Ishikawa (cell line): ENCODE results near the gene RASGRP1.

Source experiments
- CEBPB ChIP-seq: IDR thresholded peaks from 2 replicates; pipeline ENCODE4 v1.6.1; 2012
- CREB1 ChIP-seq: IDR thresholded peaks from 2 replicates; pipeline ENCODE4 v1.6.1; 2012; ENCODE audit warnings: low read depth
- EGR1 ChIP-seq: IDR thresholded peaks from 2 replicates; pipeline ENCODE4 v1.6.1; 2012
- EP300 ChIP-seq: IDR thresholded peaks from 2 replicates; pipeline ENCODE4 v1.6.1; 2012; ENCODE audit warnings: borderline replicate concordance
- FOXM1 ChIP-seq: IDR thresholded peaks from 2 replicates; pipeline ENCODE4 v1.6.1; 2012; ENCODE audit warnings: low read depth, borderline replicate concordance
- MAX ChIP-seq: IDR thresholded peaks from 2 replicates; pipeline ENCODE4 v1.6.1; 2012
- NFIC ChIP-seq: IDR thresholded peaks from 2 replicates; pipeline ENCODE4 v1.6.1; 2012
- RAD21 ChIP-seq: IDR thresholded peaks from 2 replicates; pipeline ENCODE4 v1.6.1; 2012; ENCODE audit warnings: low read depth
- REST ChIP-seq: IDR thresholded peaks from 2 replicates; pipeline ENCODE4 v1.6.1; 2012; ENCODE audit warnings: low read depth, mild to moderate bottlenecking
- TAF1 ChIP-seq: IDR thresholded peaks from 2 replicates; pipeline ENCODE4 v1.6.1; 2012; ENCODE audit warnings: low read depth, mild to moderate bottlenecking
- TCF12 ChIP-seq: IDR thresholded peaks from 2 replicates; pipeline ENCODE4 v1.6.1; 2012; ENCODE audit warnings: low read depth
- TEAD4 ChIP-seq: IDR thresholded peaks from 2 replicates; pipeline ENCODE4 v1.6.1; 2012
- USF1 ChIP-seq: IDR thresholded peaks from 2 replicates; pipeline ENCODE4 v1.6.1; 2012
- YY1 ChIP-seq: IDR thresholded peaks from 2 replicates; pipeline ENCODE4 v1.6.1; 2012; ENCODE audit warnings: low read depth
- ZBTB7A ChIP-seq: IDR thresholded peaks from 2 replicates; pipeline ENCODE4 v1.6.1; 2012; ENCODE audit warnings: low read depth

The RASGRP1 gene

GRCh38 chr15:38554354-38554753 lies 10.3 kb downstream of the RASGRP1 start:
- no peak for TF ChIP-seq USF1
- TF ChIP-seq CEBPB: no peak
- TF ChIP-seq TAF1: no peak
- TF ChIP-seq RAD21: no peak

- TF ChIP-seq CEBPB (no peak), REST (no peak), EP300 (no peak), NFIC (no peak), TCF12 (no peak), MAX (no peak), USF1 (no peak), FOXM1 (no peak), ZBTB7A (no peak), YY1 (no peak), TAF1 (no peak), TEAD4 (no peak), RAD21 (no peak), CREB1 (no peak), EGR1 (no peak)
Measured at GRCh38 chr15:38553071-38553470, 11.5 kb downstream of the RASGRP1 start.

GRCh38 chr15:38551720-38552648 lies 12.6 kb downstream of the RASGRP1 start:
- no peak for TF ChIP-seq USF1
- no peak for TF ChIP-seq TCF12
- no peak for TF ChIP-seq EP300
- TF ChIP-seq CEBPB: no peak
- no peak for TF ChIP-seq TEAD4
- no peak for TF ChIP-seq CREB1
- TF ChIP-seq YY1: no peak
- no peak for TF ChIP-seq EGR1
- no peak for TF ChIP-seq RAD21
- TF ChIP-seq MAX: no peak
- no peak for TF ChIP-seq NFIC

GRCh38 chr15:38549222-38549621 lies 15.4 kb downstream of the RASGRP1 start:
- no peak for TF ChIP-seq USF1
- TF ChIP-seq MAX: no peak

GRCh38 chr15:38547255-38547997 lies 17.2 kb downstream of the RASGRP1 start:
- no peak for TF ChIP-seq TEAD4
- TF ChIP-seq CEBPB: no peak
- TF ChIP-seq TAF1: no peak
- TF ChIP-seq ZBTB7A: no peak
- TF ChIP-seq FOXM1: no peak
- no peak for TF ChIP-seq REST
- no peak for TF ChIP-seq YY1
- TF ChIP-seq NFIC: no peak
- TF ChIP-seq TCF12: no peak
